Activated CD4-positive, CD25-positive, alpha-beta regulatory T cell treated with anti-CD3 and anti-CD28 coated beads, Interleukin-2, amount 50 U/mL, for 72 hours (primary cell): Measurements from ENCODE around the gene GRM7.

Source experiments
- DNase-seq: peaks from one replicate; pipeline ENCODE4 v3.0.0; 2021

GRM7 gene

DNA sequence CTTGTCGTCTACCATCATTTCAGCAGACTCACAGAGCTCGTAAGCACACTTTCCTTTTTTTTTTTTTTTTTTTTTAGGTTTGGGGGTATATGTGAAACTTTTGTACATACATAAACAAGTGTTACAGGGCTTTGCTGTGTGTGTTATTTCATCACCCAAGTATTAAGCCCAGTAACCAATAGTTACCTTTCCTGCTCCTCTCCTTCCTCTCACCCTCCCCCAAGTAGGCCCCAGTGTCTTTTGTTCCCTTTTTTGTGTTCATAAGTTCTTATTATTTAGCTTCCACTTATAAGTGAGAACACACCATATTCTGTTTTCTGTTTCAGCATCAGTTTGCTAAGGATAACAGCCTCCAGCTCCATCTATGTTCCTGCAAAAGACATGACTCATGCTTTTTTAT, 746.8 kb downstream of the GRM7 start:
- no peak for DNase-seq

DNA sequence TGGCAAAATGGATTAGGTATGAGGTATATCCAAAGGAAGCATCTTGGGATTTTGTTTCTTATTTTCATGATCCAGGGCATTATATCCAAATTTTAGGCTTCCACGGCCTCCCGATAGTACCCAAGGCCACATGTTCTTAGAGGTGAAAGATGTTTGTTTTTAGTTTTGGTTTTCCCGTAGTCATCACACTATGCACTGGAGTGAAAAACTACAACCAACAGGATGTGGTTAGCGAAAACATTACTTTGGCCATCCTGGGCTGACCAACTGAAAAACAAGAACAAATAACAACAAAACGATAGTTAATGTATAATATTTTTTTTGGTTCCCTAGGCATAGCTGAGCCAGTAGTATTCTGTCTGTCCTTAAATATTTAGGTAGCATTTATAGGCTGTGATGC, 749.7 kb downstream of the GRM7 start:
- DNase-seq = no peak

DNA sequence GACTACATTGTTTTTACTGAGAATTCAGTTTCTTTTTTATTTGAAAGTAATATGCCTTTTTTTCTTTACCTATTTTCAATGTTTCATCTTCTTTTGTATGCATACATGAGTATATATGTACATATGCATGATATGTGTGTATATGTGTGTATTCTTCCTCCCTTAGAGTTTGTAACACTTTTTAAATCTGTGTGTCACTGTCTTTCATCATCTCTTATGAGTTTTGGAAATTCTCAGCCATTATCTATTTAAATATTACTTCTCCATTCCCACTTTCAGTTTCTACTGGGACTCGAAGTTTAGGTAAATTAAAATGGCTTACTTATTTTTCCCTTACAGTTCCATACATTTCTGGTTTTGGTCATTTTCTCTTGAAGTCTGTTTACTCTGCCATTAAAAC, 754.1 kb downstream of the GRM7 start:
- DNase-seq = no peak

DNA sequence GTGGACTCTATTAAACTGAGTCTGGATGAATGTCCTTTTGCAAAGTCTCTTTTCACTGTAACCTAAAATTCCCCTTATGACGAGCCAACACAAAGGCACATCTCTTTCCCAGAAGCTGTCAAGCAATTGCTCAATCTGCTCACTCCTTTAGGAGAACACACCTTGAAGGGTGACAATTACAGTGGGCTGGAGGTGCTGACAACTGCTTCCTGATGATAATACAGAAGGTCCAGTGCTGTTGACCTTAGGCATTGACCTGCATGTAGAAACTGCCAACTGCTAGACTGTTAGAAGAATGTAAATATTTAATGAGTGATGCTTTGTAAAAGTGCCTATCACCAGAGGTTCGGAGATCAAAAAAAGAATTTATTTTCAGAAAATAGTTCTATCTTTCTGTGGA, 757.7 kb downstream of the GRM7 start:
- no peak for DNase-seq

DNA sequence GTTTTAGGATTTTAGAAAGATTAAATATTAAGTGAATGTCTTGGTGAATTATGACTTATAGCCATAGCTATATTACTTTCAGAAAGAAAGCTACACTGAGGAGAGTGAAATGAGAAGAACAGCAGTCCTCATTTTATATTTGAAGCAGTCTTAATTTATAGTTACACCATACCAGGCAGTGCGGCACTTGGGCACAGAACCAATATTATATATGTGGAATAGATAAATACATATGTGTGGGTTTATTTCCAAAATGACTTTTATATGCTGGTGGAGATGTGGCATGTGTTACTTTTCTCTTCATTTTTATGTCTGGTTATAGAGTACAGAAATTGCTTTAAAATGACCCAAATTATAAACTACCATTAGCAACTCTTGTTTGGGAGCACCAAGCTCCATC, 759.5 kb downstream of the GRM7 start:
- no peak for DNase-seq

DNA sequence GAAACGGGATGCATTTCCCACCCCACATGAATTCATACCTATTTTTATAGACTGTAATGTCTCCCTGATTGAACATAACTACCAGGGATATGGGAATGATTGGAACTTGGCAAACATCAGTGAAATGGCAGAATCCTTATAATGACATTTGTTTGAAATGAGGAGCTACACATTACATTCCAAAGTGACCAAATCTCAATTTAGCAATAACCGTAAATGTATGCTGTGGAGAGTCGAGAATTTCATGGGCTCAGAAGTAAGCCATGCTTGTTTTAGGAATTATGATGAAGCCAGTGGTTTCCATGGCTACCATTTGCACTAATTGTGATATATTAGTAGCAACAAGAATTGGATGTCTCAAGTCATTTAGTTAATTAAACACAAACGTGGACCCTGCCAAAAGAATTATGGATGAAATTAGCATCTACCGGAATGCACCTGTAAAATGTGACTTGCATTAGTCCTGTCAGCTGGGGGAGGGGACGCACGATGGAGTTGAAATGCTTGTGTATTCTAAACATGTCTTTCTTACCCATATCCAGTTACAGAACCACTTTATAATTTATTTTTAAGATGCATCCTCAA, 760.2 kb downstream of the GRM7 start:
- DNase-seq = no peak

DNA sequence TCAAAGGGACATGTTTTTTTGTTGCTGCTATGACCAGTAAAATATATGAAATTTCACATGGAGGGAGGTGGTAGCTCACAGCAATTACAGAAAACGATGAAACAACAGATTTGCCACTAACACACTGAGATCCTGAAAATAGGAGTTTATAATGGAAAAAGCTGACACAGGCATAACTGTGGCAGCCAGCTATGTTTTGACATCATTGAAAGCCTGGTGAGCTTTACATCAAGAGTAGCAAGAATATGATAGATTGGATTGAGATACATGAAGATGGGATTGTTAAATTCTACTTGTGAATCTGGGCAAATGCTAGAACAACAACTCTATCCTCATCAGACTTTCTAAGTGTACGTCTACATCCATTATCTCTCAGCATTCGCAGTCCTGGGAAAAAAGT, 760.7 kb downstream of the GRM7 start:
- DNase-seq = no peak

DNA sequence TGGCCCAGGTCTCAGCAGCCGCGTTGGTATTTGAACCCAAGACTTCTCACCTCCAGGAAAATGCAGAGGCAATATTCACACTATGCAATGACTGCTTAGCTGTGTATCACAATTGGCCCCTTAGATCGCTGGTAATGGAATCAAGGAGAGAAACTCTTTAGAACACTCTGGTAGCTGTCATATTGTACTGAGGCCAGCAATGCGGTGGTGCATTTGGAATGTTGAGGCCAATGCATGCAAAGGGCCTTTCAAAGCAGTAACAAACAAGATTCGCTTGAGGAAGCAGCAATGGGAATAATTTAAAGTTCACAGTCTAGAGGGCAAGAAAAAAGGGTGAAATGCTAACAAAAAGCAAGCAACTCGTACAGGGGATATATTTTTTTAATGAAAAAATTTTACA, 764.1 kb downstream of the GRM7 start:
- DNase-seq = no peak

DNA sequence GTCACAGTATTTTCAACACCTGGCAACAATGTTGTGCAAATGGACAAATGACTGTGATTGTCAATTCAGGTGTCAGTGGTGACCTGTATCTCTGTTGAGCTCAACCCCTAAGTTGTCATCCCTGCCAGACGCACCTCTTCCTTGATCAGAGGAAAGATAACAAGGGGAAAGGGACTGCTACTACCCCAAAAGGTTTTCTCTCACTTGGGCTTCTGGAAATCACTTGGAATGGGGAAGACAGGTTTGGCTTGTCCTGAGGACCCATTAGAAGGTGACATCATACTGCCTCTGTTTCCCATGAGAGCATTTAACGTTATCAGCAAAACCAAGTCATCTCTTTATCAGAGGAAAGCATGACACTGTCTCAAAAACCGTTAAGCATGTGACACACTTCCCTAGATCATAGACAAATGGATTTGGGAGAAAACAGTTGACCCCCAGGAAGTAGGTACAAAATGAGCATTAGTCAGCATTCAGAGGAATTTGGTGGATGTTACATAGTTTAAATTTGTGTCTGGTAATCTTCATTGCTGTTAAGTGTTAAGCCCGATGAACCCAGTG, 769.5 kb downstream of the GRM7 start:
- DNase-seq = no peak

DNA sequence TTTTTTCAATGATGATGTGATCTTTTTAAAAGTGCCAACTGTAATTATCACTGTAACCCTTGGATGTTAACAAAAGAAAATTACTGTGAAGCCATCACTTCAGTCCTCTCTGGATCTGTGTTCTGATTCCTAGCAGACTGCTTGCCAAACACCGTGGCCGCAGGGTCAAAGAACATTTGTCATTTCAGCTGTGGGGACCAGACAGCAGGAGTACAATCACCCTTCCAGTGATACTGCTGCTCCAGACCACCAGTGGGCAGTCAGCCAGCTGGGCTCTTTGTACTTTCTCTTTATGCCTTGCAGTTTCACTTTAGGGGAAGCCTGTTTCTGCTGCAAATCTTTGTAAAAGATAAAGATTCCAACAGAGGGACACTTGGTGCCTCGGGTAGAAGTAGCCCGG, 770.0 kb downstream of the GRM7 start:
- no peak for DNase-seq

DNA sequence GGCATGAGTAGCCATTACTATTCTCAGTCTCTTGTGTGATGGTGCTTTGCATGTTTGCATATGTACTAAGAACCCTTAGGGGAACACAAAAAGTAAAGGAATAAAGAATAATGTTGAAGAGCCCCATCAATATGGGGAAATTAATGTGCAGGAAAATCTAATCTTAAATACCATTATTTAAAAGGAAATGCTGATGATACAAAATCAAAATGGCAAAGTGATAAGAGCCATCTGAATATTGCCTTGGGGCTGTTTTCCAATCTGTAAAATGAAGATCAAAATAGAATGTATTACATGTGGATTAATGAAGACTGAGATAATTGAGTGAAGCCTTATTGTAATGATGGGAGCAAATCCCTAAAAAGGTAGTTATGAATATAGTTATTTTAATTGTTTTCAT, 771.4 kb downstream of the GRM7 start:
- DNase-seq = no peak

DNA sequence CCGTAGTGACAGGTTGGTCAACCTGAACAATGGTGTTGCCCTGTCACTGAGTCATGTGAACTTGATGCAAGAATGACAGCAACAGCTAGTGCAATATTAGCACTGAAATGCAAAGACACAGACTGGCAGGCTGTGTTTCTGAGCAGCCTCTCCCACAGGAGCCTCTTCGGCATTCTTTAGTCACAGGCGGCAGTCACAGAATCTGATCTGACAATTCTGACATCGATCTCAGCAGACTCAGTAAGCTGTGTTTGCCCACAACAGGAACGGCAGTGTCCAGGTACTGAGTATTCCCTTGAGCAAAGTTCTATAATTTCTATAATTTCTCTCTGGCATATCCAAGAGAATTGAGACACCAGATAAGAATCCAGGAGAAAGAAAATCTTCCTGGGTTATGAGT, 776.8 kb downstream of the GRM7 start:
- DNase-seq = no peak

DNA sequence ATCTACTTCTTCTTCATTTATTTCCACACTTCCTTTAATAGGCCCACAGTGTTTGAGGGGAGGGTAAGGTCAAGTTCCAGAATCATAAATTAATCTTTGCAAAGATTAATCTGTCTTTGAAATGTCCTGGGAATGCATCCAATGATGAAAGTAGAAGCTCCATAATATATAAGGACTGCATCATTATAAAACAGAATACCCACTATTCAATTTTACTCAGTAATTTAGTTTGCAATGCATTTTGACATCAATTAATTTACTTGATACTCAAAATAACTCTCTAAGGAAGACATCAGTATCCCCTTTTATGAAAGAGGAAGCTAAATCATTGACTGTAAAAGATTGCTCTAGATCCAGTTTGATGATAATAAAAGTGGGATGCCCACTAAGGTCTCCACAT, 777.2 kb downstream of the GRM7 start:
- DNase-seq = no peak

DNA sequence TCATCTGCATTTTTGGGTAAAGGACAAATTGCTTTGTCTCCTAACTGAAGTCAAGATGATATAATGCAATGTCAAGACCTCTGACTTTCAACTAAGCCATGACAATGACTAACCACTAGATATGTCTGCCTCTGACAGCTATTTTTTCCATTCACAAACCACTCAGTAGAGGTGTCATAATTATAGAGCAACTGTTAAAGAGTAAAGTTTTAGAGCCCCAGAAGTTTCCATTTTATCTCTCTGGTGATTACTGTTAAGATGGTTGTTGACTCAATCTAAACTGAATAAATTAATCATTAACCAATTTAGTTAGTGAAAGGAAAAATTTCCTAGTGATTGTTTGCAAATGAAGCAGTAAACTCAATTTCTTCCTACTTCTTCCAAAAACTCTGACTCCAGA, 779.9 kb downstream of the GRM7 start:
- no peak for DNase-seq

DNA sequence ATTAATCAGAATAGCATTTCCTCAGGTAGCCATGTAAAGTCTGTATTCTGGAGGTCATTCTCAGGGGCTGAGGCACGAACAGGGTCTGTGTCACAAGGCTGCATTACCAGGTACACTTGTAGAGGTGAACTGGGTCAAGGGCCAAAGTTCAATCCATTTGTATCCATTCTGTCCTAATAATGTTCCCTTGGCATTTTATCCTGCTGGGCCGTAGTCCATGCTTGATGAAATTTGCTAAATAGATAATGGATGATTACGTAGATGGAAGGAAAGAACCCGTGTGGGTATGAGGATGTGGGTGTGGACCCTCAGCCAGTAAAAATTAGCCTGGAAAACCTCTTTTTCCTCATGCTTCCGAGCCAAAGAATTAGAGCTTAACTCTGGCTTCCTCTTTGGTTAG, 785.9 kb downstream of the GRM7 start:
- no peak for DNase-seq

DNA sequence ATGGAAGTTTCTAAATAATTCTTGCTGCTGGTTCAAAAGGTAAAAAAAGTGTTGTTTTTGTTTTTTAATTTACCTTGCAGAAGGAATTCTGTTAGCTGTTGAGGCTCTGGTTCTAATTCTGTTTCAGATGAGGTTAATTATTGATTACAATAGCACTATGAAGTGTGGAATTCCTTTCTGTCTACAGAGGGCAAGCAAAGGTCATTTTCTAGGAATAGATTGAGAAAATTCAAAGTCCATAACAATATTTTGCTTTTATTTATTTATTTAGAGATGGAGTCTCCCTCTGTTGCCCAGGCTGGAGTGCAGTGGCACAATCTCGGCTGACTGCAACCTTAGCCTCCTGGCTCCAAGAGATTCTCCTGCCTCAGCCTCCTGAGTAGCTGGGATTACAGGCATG, 789.6 kb downstream of the GRM7 start:
- DNase-seq = no peak

DNA sequence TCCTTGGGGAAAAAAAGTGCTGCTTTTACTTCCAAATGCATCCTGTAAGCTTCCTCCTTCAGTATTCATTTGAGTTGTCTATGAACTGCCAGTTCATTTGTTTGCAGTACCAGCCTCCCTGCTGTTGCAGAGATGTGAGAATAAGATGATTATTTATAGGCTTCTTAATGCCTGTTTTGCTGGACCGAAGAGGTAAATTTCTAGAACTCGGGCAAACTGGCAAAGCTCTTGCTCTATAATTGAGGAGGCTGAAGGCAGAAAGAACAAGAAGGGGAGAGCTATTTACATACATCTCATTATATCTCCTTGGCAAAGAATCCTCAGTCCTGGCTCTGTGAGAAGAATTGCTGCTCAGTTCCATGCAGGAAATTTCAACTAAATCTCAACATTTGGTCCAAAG, 790.4 kb downstream of the GRM7 start:
- DNase-seq = no peak

DNA sequence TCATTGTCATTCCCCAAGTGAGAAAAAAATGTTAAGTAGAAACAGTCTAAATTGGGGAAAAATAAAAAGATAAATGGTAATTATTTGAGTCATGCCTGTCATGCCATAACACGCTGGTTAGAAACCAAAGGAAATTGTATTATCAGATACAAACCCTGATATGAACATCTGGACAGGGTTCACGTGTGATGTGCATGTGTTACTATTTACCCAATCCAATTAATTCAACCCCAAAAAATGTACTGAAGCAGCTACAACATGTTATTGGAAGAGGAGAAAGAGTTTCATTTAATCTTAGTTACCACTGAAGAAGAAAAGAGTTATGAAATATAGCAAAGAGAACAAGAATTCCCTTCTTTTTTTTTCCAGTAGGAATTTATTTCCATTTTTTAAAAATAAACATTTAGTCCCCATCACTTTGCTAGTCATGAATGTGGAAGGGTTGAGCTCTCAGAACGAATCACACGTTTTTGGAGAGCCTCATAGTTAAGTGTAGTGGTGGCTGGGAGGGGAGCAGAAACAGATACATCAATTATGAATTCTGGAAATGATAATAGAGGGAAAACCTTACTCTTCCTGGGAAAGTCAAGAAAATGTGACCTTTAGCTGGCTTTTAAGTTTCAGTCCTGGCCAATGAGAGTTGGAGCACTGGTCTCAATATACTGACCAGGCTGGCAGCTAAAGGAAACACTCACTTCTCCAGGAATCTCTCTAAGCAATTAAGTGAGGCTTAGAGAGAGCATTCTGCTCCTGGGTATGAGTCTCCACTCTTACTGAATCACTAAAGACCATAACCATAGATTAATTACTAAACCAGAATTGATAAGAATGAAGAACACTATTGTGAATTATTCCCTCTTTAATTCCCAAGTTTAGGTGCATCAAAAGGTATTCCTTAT, 796.5 kb downstream of the GRM7 start:
- DNase-seq = no peak

DNA sequence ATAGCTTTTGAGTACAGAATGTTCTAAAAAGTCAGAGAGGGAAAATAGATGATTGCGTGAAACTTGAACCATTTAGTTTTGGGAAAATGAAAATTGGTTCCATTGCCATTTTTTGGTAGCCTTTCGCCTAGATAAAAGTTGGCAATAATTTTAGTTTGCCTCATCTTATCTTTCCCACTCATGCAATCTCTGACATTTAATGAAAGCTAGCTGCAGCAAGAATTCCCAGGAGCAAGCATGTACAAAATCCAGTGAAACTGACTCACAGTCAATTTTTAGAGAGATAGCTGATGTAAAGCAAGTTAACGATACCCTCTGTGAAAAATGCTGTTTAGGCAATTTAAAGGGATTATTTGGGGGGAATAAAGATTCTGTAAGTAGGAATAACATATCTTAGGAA, 797.4 kb downstream of the GRM7 start:
- DNase-seq = no peak

DNA sequence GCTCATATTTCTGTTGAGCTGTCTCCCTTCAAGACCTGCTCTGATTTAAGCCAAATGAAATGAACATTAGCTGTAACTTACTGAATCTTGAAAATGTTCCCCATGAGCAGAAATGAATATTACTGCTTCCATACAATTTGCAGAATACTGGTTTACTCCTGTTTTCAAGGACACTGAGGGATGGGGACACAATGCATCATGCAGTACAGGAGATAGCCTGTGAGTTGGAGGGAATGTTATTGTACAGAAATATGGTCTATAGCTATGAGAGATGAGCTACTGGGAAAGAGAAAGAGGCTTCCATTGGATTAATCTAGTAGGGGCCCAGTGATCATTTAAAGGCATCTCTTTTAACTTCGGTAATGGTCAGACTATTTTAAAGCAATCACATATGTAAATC, 798.2 kb downstream of the GRM7 start:
- no peak for DNase-seq

DNA sequence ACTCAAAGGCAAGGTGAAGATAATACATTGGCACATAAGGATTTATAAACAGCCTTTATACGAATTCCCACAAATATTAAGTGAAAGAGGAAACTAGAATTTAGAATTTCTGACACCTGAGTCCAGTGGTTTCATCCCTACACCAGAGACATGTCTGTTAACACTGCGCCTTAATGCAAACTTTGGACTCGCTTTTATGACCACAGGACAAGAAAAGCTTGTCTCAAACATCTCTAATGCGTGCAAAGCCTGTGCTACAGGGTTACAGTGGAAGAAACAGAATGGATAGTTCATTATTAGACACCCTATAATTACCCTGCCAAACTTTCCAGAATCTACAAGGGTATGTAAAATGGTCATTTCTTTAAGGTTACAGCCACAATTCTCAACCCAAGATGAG, 802.9 kb downstream of the GRM7 start:
- DNase-seq = no peak

DNA sequence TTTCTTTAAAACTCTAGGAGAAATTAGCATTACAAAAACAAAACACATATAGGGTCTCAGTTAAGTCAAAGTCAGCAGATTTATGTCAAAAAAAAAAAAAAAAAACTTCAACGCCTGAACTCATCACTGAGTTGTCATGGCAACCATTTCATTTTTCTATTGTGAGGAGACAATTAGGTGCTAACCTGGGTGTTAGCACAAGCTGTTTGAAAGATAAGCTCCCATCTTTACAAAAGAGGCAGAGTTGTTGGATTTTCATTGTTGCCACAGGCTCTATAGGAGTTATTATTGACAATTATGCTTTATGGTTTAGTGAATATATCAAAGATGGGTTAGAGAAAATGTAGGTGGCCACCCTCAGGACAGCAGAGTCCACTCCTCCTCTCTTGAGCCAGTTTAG, 806.9 kb downstream of the GRM7 start:
- DNase-seq = no peak

DNA sequence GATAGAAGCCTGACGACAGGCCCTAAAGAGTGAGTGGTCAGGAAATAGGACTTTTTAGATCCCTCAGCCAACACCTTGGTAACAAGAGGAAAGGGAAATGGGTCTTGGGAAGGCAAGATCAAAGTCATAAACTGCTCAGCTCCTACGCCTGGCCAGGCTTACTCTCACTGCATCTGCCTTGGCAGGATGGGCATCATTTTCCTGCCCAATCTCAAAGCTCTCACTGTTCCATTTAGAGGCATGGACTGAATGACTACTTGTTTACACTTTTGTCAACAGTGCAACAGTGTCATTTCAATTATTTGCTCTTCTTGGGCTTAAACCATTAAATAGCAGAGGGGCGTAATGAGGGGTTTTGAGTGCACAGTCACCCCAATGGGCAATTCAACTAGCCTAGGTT, 808.7 kb downstream of the GRM7 start:
- DNase-seq = no peak

DNA sequence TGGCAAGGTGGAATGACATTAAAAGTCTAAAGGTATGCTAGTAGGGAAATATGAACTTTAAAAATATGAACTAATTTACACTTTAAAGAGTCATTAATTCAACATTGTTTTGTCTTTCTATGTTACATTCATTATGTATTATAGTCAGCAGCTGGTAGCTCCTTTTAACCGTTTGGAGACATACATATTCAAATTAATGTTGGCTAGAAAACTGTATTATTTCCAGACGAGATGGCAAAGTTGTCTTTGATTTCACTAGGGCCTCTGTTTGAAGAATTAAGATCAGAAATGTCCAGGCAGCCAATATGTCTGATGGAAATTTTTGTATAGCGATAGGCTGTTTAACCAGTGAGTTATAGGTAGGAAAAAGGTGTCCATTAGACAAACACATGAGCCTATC, 817.6 kb downstream of the GRM7 start:
- no peak for DNase-seq

DNA sequence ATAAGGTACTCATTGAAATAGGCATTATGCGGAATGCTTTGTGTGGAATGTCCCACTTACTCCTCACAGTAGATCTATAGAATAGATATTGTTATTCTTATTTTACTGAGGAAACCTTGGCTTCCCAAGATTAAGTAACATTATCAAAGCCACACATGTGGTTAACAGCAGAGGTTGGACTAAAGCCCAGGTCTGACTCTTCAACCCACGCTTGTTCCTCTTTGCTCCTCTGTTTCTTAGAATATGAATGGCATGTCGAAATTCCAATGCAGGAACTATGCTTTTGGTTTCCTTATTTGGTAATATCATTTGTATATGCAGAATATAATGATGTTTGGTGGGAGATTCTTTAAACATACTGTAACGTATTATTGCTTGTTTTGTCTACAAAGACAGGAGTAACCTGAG, 821.9 kb downstream of the GRM7 start:
- DNase-seq = no peak
